ENCODE measurements around the gene ELP5. TPM values are rescaled to one million over a fixed set of nuclear protein-coding genes. Genes with fewer than 3 reads are reported as not detected.
"Not testable (repeated sequence)": the region's sequence is repeated elsewhere in the genome, so short reads cannot be mapped to it uniquely, and the experiment has no call there.

Gene ELP5
- total and polyA plus RNA-seq, 2 experiments from 2014 or later = 38.3 to 41.4 TPM

DNA sequence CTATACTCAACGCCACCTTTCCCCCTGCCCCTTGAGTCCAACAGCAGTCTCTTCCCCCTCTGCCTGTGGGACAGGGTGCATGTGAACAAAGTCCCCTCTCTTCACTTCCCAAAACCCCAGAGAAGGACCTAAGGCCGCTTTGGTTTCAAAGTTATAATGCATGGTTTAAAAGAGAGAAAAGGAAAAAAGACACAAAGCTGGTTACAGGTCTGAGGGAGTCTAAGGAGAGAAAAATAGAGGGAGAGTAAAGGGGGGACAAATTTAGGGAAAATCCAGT, 8.6 kb upstream of the ELP5 start (continued):
- TF ChIP-seq, protein P1, sequence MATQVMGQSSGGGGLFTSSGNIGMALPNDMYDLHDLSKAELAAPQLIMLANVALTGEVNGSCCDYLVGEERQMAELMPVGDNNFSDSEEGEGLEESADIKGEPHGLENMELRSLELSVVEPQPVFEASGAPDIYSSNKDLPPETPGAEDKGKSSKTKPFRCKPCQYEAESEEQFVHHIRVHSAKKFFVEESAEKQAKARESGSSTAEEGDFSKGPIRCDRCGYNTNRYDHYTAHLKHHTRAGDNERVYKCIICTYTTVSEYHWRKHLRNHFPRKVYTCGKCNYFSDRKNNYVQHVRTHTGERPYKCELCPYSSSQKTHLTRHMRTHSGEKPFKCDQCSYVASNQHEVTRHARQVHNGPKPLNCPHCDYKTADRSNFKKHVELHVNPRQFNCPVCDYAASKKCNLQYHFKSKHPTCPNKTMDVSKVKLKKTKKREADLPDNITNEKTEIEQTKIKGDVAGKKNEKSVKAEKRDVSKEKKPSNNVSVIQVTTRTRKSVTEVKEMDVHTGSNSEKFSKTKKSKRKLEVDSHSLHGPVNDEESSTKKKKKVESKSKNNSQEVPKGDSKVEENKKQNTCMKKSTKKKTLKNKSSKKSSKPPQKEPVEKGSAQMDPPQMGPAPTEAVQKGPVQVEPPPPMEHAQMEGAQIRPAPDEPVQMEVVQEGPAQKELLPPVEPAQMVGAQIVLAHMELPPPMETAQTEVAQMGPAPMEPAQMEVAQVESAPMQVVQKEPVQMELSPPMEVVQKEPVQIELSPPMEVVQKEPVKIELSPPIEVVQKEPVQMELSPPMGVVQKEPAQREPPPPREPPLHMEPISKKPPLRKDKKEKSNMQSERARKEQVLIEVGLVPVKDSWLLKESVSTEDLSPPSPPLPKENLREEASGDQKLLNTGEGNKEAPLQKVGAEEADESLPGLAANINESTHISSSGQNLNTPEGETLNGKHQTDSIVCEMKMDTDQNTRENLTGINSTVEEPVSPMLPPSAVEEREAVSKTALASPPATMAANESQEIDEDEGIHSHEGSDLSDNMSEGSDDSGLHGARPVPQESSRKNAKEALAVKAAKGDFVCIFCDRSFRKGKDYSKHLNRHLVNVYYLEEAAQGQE (IDR thresholded peaks at IDR 0.05; ENCODE audit: unreplicated experiment) = no peak
- TF ChIP-seq POLR2AphosphoS5 (IDR thresholded peaks at IDR 0.05; ENCODE audit: low read depth) = no peak

DNA sequence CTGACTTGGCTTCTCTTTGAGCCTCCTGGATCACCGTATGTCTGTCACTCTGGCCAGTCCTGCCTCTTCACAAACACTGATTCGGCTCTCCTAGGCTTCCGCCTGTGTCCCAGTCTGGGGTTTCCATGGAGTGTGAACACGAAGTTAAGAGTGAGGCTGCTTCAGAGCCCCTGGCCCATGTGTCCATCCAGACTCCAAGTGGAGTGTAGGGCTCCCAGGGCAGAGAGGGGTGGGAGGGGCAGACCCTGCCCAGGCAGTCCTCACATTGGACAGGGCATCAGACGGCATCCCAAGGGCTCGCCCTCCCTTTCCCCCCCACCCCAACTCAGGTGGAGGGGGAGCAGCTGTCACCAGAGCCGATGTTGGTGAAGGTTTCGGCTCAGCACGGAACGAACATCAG, 8.2 kb upstream of the ELP5 start:
- H3K4me3 ChIP-seq, H3K4me2 ChIP-seq: not testable (repeated sequence)

DNA sequence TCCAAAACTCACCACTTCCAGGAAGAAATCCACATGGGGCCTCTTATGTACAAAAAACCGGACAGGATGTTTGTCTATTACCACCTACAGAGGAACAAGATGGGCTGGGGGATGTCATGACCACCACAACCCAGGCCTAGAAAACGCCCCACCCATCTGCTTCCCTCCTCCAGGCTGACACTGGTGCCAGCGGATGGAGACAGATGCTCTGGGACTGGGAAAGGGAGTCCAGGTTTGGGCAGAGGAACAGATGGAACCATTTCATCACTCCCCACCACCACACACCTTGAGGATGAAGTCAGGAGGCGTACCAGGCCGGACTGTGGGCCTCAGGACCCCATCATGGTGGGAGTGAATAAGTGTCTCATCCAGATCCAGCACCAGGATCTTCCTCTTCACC, 5.2 kb upstream of the ELP5 start:
- no peak for TF ChIP-seq STAT1 (IDR thresholded peaks at IDR 0.05; ENCODE audit: unreplicated experiment)
- TF ChIP-seq, protein P2, sequence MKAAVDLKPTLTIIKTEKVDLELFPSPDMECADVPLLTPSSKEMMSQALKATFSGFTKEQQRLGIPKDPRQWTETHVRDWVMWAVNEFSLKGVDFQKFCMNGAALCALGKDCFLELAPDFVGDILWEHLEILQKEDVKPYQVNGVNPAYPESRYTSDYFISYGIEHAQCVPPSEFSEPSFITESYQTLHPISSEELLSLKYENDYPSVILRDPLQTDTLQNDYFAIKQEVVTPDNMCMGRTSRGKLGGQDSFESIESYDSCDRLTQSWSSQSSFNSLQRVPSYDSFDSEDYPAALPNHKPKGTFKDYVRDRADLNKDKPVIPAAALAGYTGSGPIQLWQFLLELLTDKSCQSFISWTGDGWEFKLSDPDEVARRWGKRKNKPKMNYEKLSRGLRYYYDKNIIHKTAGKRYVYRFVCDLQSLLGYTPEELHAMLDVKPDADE (IDR thresholded peaks at IDR 0.05) = no peak
- TF ChIP-seq EZH2 (IDR thresholded peaks at IDR 0.05; ENCODE audit: low read depth, unreplicated experiment) = no peak
- Mint-ChIP-seq H3K4me3 (peak overlapping the region; percentile 20; the same call in 1 of the 3 replicates), H3K27me3 (ENCODE audit: insufficient read depth, low read depth, poor library complexity) (peaks cover 15% of the 10 kb centered on the region), H3K36me3 (ENCODE audit: low read depth) (peaks cover 37% of the 10 kb centered on the region), H3K9me3 (peaks cover 3% of the 10 kb centered on the region; the same call in 1 of the 3 replicates), H3K27ac (peak overlapping the region; percentile 76), H3K4me1 (peaks cover 35% of the 10 kb centered on the region)
- peak overlapping the region; percentile 79 for H3K27ac ChIP-seq (ENCODE audit: low read depth)
- DNase-seq (ENCODE audit: low spot score) = no peak
- no peak for ATAC-seq
- H4K20me1 ChIP-seq (replicated peaks; ENCODE audit: insufficient read depth) = peaks cover 21% of the 10 kb centered on the region
- peaks cover 28% of the 10 kb centered on the region for H3K4me1 ChIP-seq (ENCODE audit: insufficient read depth)
- peaks cover 10% of the 10 kb centered on the region; the same call in 1 of the 2 replicates for H3K36me3 ChIP-seq (ENCODE audit: insufficient read depth)
- peaks cover 52% of the 10 kb centered on the region for H3K79me2 ChIP-seq (replicated peaks; ENCODE audit: insufficient read depth)
- peaks cover 26% of the 10 kb centered on the region for H3F3A ChIP-seq (replicated peaks; ENCODE audit: low read depth)
- no peaks in the 10 kb centered on the region for H3K27me3 ChIP-seq (ENCODE audit: insufficient read depth)
- no peaks in the 10 kb centered on the region for H3K9me2 ChIP-seq (ENCODE audit: insufficient read depth)
- H3K4me2 ChIP-seq = 0 out of 2 replicates have a peak overlapping the region, but pooled peaks have one; percentile 43
- 0 out of 2 replicates have a peak overlapping the region, but pooled peaks have one; percentile 17 for H3K4me3 ChIP-seq
- no peak overlapping the region for H2AFZ ChIP-seq

More for the DNA sequence above, 8.2 kb upstream of the ELP5 start:
- peaks cover 45% of the 10 kb centered on the region for H3K79me2 ChIP-seq (replicated peaks; ENCODE audit: insufficient read depth)
- not testable (repeated sequence) for H3K9me3 Mint-ChIP-seq; H2AFZ ChIP-seq; H3K27me3 ChIP-seq (ENCODE audit: insufficient read depth); H3K27ac Mint-ChIP-seq; H3K9me2 ChIP-seq (ENCODE audit: insufficient read depth); DNase-seq (ENCODE audit: low spot score); ATAC-seq; H4K20me1 ChIP-seq (replicated peaks; ENCODE audit: insufficient read depth)
- H3K36me3 ChIP-seq (ENCODE audit: insufficient read depth) = peaks cover 16% of the 10 kb centered on the region; the same call in 1 of the 2 replicates
- peaks cover 23% of the 10 kb centered on the region for H3K4me1 ChIP-seq (ENCODE audit: insufficient read depth)
- peaks cover 27% of the 10 kb centered on the region for H3F3A ChIP-seq (replicated peaks; ENCODE audit: low read depth)
- Mint-ChIP-seq H3K27me3 (ENCODE audit: insufficient read depth, low read depth, poor library complexity) (peaks cover 19% of the 10 kb centered on the region), H3K4me3 (peak overlapping the region; percentile 87; the same call in 1 of the 3 replicates), H3K36me3 (ENCODE audit: low read depth) (peaks cover 50% of the 10 kb centered on the region), H3K4me1 (peaks cover 40% of the 10 kb centered on the region)
- peak overlapping the region; percentile 76; the same call in 1 of the 2 replicates for H3K27ac ChIP-seq (ENCODE audit: low read depth)

Data from GM23338 (cell line).